Activated naive CD4-positive, alpha-beta T cell treated with Interleukin-2 at 50 U/mL for 16 hours (primary cell): Measurements from ENCODE around the gene TARBP2.

Source experiments
- DNase-seq: peaks from one replicate; pipeline ENCODE4 v3.0.0-alpha.2; 2020

The TARBP2 gene

DNA sequence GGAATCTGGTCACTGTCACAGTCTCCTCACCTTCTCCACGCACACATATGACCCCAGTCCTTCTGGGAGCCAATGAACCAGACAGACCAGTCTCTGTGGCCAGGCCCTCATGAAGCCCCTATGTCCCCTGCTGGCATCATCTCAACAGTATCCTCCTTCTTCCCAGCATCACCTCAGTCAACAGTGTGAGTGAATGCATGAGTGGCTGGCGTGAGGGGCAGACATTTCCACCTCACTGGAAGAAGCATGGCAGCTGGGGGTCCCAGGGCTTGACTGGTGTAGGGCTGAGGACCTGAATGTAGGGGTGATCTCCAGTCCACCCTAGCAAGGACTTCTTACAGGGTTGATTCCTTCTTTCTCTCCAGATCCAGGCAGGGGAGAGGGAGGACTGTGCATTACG lies 3.6 kb upstream of the TARBP2 start:
- DNase-seq, result no peak

DNA sequence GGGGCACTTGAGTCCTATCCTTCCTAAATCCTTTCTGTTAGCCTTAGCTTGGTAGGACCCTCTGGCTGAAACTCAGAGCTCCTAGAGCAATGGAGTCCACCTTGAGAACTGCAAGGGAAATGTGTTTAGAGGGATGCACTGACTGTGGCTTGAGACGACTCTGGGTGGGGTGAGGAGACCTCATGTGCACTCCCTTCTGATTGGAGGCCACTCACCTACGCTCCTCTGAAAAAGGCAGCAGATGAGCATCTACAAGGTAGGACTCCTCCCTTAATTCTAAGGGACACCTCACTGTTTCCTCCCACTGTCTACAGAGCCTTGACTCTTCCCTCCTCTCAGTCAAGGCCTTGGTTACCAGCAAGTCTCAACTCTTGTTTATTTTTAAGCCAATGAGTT lies 2.9 kb upstream of the TARBP2 start:
- DNase-seq, result no peak

DNA sequence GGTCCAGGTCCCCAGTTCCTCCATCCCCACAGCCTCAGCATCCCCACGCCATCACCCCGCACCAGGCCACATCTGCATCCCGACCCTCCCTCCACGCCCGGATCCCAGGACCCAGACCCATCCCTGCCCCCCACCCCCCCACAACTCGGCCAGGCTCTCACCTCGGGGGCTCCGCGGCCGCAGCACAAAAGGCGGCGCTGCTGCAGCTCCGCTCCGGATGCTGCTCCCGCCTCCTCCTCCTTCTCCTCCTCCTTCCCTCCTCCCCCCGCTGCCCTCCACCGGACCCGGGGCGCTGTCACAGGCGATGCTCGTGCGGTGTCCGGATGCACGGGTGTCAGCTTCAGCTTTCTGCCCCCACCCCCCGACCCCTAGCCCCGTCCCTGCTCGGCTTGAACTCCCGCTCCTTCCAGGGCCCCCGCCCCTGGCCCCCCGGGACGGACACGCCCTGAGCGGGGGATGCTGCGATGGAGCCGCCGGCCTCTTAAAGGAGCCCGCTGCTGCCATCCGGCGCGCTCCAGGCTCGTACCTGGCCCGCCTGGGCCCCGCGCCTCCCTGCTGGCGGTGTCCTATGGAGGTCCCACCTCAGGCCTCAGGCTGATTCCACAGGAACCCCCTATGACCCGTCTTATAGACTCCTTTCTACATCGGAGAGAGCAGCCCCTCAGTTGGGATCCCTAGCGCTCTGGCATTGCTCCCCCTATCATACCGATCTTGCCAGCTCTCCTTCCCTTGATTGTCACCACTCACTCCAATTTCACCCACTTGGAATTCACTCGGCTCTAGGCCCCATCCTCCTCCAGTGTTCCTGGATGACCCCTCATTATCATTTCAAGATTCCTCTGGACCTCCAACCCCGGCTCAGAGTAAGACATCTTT lies 1.6 kb upstream of the TARBP2 start, which contains the start of gene MAP3K12:
MAP3K12 (minus strand) TSS at position 193 of the 876 bp plus-strand sequence. CDS start 12,067 bp downstream, outside the sequence.
- peak; percentile 62 for DNase-seq

DNA sequence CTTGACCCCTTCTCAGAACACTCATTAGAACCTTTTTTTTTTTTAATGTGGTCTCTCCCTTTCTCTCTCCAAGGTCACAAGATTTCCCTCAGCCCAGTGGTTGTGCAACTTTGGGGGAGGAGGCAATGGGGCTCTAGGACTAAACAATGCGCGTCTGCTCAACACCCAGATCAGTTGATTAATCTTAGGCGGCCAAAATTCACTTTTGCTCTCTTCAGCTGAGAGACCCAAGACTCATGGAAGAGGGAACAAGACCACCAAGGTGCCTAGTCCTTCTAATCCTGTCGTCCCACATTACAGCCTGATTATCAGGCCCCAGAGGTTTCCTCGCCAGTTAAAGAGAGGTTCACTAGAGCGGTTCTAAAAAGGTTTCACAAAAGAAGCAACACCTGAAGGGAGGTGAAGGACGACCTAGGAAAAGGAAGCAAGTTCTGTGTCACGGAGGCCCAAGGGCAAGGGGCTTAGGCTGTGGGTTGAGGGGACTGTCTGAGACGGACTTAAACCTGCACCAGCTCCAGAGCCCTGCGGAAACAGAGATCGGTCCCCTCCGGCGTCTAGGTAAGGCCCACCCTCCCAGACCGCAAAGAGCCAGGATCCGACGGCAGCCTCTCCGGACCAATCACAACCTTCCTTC lies 824 bp upstream of the TARBP2 start:
- DNase-seq, result no peak

DNA sequence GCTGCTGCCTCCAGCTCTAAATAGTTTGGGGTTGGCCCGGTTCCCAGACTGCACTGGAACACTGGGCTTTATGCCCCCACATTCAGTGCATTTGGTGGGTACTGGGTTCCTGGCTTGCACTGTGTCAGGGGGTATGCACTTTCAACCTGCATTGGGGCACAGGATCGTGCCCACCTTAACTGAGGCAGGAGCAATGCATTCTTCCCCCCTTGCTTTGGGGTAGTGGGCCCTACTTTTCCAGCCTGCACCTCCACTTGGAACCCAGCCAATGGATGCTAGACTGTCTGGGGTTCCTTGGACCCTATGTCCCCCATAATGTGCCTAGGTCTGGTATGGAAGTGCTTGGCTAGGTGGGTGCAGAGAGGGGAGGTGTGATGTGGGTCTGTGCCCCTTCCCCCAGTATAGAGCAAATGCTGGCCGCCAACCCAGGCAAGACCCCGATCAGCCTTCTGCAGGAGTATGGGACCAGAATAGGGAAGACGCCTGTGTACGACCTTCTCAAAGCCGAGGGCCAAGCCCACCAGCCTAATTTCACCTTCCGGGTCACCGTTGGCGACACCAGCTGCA lies 615 bp downstream of the TARBP2 start:
- no peak for DNase-seq

DNA sequence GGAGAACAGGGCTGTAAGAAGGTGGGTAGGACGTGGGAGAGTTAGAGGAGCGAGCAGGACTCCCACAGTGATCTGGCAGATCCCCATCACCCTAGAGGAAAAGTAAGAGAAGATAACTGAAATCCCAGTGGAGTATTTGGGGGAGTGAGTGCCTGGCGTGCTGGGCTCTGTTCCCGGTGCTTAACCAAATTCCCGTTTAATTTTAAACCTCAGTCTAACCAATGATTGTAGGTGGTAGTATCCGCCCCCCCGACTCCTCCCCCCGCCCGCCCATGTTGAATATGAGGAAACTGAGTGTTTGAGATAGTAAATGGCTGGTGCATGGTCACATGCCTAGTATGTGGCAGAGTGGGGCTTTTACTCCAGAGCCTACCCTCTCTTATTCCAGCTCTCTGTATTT lies 1.2 kb downstream of the TARBP2 start:
- DNase-seq, result no peak

DNA sequence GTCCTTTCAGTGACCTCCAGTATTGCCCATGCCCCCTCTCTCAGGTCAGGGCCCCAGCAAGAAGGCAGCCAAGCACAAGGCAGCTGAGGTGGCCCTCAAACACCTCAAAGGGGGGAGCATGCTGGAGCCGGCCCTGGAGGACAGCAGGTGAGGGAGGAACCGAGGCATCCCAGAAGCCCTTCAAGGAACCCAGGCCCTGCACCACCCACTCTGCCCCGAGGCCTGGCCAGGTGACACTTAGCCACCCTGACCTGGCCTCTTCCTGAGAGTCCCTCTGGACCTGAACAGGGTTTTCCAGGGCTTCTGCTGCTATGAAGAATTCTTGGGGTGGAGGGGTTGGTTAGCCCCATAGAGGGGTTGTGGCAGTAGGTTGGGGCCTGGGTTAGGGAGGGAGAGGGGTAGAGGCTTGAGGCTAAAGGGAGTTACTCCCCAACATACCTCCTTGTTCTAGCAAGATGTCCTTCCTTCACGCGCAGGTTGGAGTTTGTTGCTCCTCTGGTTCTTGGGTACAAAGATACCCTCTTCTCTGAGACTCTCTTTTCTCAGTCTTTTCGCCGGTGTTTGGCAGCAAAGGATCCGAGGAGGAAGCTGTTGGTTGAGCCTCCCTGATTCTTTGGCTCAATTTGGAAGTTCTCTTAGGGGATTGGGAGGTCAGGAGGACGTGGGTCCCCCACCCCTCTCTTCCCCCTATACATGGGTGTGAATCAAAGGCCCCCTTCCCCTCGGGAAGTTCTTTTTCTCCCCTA lies 2.1 kb downstream of the TARBP2 start:
- no peak for DNase-seq

DNA sequence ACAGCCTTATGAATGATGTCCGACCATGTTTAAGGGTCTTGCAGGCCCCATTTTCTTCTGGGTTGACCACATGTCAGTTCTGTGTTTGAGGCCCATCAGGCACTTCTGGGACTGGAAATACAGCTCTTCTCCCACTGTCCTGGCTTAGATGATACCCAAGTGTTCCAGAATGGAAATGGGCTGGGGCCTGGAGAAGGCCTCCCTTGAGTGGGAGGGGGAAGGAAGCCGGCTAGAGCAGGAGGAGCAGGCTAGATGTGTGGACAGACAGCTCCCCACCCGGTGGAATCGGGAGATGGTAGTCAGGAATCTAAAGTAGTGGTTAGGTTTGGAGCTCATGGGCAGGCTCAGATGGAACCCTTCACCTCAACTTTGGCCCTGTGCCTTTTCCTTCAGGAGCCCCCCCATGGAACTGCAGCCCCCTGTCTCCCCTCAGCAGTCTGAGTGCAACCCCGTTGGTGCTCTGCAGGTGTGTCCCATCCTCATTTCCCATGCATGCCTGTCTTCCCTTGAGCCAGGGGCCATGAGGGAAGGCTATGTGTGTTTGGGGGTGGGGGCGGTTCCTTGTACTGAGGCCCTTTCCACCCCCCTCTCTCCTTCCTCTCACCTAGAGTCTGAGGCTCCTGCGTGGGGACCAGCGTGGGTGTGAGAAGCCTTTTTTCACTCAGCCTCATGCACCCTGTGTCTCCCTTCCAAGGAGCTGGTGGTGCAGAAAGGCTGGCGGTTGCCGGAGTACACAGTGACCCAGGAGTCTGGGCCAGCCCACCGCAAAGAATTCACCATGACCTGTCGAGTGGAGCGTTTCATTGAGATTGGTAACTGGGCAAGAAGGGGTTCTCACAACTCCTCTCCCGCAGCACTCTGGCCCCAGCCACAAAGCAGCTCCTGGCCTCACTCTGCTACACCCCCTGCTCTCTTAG lies 3.2 kb downstream of the TARBP2 start:
- DNase-seq, result no peak

DNA sequence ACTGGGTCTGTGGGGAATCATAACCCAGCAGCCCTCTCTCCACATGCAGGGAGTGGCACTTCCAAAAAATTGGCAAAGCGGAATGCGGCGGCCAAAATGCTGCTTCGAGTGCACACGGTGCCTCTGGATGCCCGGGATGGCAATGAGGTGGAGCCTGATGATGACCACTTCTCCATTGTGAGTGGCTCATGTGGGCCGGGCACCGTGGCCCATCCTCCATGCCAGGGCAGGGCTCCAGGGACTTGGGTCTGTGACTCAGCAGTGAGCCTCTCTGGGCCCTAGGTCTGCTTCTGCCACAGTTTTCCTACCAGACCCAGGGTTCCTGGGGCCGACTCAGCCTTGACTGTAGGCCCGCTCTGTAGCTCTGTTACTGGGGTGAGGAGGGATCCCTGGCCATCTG lies 4.0 kb downstream of the TARBP2 start:
- DNase-seq, result no peak

DNA sequence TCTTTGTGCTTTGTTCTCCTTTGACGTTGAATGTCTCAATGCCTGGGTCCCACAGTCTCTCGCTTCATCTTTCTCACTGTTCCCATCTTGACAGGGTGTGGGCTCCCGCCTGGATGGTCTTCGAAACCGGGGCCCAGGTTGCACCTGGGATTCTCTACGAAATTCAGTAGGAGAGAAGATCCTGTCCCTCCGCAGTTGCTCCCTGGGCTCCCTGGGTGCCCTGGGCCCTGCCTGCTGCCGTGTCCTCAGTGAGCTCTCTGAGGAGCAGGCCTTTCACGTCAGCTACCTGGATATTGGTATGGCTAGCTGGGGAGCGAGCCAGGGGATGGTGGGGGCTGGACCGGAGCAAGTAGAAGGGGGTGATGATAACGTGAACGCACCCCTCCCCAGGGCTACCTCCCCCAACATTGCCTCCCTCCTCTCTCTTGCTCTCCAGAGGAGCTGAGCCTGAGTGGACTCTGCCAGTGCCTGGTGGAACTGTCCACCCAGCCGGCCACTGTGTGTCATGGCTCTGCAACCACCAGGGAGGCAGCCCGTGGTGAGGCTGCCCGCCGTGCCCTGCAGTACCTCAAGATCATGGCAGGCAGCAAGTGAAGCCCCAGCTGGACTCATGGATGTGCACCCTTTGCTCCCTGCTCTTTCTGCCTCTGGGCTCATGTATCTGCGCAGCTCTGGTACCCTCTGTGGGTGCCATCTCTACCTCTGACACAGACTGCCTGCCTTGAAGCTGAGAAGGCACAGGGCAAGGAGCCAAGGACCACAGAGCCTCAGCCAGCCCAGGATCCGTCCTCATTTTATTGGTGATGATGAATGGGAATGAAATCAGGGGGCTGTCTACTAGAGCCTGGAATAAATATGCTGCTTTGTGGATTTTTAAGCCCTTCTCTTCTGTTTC lies 4.7 kb downstream of the TARBP2 start:
- no peak for DNase-seq

DNA sequence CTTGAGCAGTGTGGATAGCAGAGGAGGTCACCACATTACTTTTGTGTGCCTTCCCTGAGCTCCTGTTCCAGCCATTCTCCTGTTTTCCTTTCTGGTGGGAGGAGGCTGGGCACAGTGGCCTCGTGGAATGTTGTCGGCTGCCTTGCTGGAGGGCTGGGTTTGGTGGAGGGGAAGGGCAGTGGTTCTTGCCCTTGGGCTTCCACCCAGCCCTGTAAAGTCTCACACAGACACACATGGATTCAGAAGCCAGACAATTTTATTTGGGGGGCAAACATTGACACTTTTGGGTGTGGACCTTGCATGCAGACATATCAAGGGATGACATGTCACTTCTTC lies 5.3 kb downstream of the TARBP2 start:
- no peak for DNase-seq

DNA sequence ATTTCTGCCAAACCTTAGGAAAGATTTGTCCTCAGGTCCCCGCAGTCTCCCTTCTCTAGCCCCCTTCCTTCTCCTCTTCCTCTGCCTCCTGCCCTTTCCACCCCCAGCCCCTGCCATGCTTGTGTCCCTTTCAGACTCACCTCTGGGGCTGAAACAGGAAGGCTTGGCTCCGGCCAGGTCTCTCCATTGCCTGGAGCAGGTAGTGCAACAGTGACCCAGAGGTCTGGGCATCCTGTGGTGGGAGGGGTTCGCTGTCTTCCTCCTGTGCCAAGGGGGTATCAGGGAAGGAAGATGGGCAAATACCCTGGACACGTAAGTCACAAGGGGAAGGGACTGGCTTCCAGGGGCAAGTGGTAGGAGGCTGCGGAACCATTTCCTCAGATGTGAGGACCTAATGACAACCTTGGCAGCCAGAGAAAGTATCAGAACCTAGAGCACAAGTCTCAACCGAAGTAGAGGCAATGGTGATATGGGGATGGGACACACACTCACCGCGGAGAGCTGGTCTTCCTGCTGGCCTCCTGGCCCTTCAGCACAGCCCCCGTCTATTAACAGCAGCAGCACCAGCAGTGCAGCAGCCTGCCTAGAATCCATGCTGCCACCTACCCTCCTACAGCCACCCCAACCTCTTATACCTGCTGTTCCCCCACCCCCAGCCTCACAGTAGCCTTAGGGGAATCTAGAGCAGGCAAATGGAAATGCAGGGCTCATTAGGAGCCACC lies 6.0 kb downstream of the TARBP2 start, which contains the start of gene NPFF:
NPFF (minus strand) TSS at position 604 of the 722 bp plus-strand sequence; CDS start at position 594, 10 bp downstream.
- no peak for DNase-seq

DNA sequence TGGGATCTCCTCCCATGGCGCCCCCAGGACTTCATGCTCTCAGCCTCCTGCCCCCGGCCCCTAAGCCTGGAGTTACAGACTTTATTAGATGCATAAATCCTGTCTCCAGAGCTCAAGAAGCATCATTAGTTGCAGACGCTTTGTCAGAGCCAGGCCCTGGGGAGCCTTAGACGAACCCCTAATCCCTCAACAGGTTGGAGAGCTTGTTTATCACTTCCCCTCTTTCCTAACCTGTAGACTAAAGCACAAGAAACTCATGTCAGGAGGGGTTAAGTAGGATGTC lies 6.5 kb downstream of the TARBP2 start:
- DNase-seq, result no peak

DNA sequence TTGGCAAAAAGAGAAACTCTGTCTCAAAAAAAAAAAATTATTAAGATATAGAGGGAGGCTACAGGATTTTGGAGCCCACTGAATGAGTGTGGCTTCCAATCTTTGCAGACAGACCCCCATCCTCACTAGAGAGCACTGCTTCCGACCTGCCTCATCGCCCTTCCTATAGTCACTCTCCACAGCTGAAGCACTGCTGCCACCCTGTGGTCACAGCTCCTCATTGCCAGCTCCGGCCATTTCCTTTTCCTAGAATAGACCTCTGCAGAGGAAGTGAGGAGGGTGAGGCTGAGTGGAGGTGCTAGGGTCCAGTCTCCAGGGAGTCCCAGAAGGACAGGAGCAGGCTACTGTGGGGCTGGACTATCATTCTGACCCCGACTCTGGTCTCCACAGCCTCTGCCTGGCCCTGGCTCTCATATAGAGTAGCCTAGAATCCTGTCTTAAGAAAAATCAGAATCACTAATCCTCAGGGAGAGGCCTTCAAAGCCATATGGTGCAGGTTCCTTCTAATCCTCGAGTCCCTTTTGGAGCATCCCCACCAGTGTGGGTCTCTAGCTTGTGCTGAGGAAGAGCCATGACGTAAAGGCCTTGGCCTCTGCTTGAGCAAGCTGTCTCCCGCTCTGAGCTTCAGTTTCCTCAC lies 7.6 kb downstream of the TARBP2 start:
- DNase-seq, result peak; percentile 85

DNA sequence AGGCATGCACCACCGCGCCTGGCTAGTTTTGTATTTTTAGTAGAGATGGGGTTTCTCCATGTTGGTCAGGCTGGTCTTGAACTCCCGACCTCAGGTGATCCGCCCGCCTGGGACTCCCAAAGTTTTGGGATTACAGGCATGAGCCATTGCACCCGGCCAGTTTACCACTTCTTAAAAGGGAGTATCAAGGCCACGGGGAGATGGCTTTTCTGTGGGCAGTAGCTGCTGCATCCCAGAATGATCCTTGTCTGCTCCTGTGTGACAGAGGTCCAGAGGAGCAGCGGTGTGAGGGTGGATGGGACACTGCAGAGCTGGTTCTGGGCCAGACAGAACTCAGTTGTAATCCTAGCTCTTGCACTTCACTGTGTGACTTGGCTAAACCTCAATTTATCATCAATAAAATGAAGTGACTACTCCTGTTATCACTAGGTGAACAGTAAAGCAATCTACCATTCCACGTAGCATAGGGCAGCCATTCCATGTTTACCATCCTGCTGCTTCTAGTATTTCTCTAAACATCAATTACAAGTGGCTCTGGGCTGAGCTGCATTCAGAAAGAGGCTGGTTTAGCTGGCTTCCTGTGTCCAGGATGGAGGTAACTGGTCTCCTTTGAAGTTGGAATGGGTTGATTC lies 9.2 kb downstream of the TARBP2 start:
- no peak for DNase-seq

DNA sequence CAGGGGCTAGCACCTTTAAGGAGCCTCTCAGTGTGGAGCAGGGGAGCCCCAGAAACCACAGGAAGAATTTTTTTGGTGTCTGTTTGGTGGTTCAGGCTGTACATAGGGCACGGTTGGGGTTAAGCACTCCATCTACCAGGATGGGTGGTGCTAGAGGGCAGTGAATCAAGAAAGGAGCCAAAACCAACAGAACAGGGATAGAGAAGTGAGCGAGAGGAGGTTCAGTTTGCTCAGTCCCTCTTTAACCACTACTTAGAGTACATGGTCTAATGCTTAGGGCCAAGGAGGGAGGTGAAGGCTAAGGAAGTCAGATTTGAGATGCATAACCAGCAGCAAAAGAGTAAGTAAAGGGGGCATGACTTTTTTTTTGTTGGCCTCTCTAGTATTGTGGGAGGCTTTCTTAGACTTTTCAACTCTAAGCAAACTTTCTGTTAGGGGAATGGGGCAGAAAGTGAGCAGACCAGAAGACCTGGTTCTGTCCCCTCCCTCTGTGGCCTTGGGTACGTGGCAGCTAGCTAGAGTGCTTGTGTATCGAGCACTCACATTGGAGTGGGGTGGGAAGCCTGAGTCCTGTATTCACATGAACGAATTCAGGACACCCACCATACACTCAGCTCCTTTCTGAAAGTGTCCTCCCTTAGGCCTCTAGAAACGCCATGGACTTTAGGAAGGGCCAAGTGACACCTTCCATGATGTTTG lies 12.8 kb downstream of the TARBP2 start:
- DNase-seq, result no peak

DNA sequence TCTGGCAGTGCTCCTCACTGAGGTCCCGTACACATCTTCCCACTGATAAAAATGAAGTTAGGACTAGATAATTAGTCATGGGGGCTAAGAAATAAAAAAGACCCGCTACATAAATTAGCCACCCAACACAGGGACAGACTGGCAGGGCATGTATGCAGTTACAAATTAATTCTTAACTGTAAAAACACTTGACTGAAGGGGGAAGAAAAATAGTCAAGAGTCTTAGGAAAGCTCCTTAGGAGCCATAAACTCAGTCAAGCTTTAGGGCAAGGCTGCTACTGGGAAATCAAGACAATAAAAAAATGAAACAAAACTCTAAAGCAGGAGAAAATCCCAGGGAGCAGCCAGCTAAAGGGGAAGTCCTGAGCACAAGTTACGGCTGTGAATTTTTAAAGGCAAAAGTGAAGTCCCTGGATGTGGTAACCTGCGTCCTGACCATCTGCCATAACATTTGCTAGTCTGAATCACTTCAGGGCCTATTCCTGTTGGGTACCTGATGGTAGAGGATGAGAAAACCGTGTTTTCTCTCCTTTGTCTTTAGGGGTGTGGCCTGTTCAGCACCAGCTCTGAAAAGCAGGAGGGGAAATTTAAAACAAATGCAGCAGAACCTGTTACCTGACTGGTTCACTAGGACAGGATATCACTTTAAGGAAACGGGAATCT lies 13.7 kb downstream of the TARBP2 start:
- no peak for DNase-seq

DNA sequence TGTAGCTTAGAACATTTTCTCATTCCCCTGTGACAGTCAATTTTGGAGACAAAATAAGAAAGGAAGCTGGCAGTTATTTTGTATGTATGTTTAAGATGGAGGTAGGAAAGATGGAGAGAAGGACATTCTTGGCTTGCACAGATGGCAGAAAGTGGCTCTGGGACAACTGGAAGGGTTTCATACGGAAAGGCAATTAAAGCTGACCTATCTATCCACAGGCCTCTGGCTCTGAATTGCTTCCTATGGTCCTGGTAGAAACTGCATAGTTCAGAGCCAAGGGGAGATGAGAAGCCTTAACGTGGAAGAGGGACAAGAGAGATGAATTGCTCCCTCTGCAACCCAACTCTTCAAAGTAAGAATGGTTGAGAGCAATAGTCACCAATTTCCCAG lies 14.2 kb downstream of the TARBP2 start:
- no peak for DNase-seq
